KOPT-K1 (cell line): ENCODE measurements around the gene ARHGDIG.
"Not testable (repeated sequence)": the region's sequence is repeated elsewhere in the genome, so short reads cannot be mapped to it uniquely, and the experiment has no call there.

Experiments
- H3K27ac ChIP-seq: fragments of 200-600 bp; sonication (generic); 2 replicates; pipeline ENCODE4 v1.5.1; 2016; ENCODE audit warnings: antibody characterized with exemption, mild to moderate bottlenecking, low read depth, low read length; ENCODE audit not compliant: poor library complexity, severe bottlenecking
- H3K36me3 ChIP-seq: fragments of 200-600 bp; sonication (generic); 2 replicates; pipeline ENCODE4 v1.5.1; 2017; ENCODE audit warnings: antibody characterized with exemption, mild to moderate bottlenecking, low read length, moderate library complexity; ENCODE audit not compliant: insufficient read depth
- H3K9me3 ChIP-seq: fragments of 200-600 bp; sonication (generic); 2 replicates; pipeline ENCODE4 v1.5.1; 2017; ENCODE audit warnings: antibody characterized with exemption, low read length, mild to moderate bottlenecking; ENCODE audit not compliant: insufficient read depth, poor library complexity, severe bottlenecking

ARHGDIG gene

GRCh38 chr16:259226-259625 lies 21.2 kb upstream of the ARHGDIG start:
- H3K27ac ChIP-seq = no peak overlapping the region
- H3K36me3 ChIP-seq = peaks cover 26% of the 10 kb centered on the region; the same call in 1 of the 2 replicates
- no peaks in the 10 kb centered on the region for H3K9me3 ChIP-seq

DNA sequence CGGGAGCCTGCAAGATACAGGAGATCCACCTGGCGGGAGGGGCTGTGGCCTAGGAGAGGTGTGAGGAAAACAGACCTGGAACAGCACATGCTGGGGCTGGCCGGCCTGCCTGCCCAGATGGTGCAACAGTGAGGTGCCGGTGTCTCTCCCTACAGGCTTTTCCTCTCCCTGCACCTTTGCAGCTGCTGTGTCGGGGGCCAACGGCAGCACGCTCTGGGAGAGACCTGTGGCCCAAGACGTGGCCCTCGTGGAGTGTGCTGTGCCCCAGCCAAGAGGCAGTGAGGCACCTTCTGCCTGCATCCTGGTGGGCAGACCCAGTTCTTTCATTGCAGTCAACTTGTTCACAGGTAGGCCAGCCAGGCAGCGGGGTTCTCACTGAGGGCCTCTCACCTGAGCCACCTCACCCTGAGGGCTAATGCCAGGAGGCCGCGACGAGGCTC lies 20.6 kb upstream of the ARHGDIG start:
- no peak overlapping the region for H3K27ac ChIP-seq
- peaks cover 26% of the 10 kb centered on the region; the same call in 1 of the 2 replicates for H3K36me3 ChIP-seq
- H3K9me3 ChIP-seq = no peaks in the 10 kb centered on the region

DNA sequence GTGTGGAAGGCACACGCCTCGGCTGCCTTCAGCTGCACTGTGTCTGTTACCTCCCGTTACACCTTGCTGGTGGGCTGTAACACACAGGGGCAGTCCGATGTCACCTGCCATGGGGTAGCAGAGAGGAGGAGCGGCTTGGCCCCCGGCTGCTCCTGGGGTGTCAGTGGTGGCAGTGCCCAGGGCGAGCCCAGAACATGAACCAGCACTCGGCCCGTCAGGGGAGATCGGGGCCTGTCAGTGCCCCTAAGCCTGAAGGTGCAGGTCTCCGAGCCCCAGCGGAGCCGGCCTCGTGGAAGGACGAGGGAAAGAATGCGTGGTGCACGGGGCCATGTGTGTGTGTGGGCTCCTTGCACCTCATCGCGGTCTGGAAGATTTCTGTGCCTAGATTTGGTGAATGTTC lies 20.1 kb upstream of the ARHGDIG start:
- H3K27ac ChIP-seq = no peak overlapping the region
- no peaks in the 10 kb centered on the region for H3K9me3 ChIP-seq
- H3K36me3 ChIP-seq = peaks cover 29% of the 10 kb centered on the region; the same call in 1 of the 2 replicates

GRCh38 chr16:261031-261691 lies 19.2 kb upstream of the ARHGDIG start:
- H3K27ac ChIP-seq = no peak overlapping the region
- no peaks in the 10 kb centered on the region for H3K9me3 ChIP-seq
- peaks cover 25% of the 10 kb centered on the region; the same call in 1 of the 2 replicates for H3K36me3 ChIP-seq

GRCh38 chr16:262121-262745 lies 18.2 kb upstream of the ARHGDIG start:
- H3K27ac ChIP-seq = no peak overlapping the region
- H3K9me3 ChIP-seq = no peaks in the 10 kb centered on the region
- peaks cover 24% of the 10 kb centered on the region; the same call in 1 of the 2 replicates for H3K36me3 ChIP-seq

DNA sequence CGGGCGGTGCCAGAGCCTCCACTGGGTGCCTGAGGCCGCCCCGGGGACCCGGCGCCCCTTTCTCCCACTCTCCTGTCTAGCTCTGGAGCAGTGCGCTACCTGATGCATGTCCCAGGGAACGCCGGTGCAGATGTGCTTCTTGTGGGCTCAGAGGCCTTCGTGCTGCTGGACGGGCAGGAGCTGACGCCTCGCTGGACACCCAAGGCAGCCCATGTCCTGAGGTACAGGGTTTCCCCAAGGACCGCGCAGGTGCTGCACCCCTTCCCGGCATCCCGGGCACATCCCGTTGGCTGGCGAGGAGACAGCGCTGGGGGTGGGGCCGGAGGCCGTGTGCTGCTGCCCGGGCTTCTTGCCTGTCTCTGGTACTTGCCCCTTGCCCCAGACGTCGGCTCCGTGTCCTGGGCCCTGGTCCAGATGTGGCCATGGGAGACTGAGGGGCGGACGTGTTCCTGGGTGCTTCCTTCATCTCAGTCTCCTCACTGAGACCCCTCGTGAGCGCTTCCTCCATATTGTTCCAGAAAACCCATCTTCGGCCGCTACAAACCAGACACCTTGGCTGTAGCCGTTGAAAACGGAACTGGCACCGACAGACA lies 17.1 kb upstream of the ARHGDIG start:
- H3K9me3 ChIP-seq = no peaks in the 10 kb centered on the region
- peaks cover 24% of the 10 kb centered on the region; the same call in 1 of the 2 replicates for H3K36me3 ChIP-seq
- no peak overlapping the region for H3K27ac ChIP-seq

DNA sequence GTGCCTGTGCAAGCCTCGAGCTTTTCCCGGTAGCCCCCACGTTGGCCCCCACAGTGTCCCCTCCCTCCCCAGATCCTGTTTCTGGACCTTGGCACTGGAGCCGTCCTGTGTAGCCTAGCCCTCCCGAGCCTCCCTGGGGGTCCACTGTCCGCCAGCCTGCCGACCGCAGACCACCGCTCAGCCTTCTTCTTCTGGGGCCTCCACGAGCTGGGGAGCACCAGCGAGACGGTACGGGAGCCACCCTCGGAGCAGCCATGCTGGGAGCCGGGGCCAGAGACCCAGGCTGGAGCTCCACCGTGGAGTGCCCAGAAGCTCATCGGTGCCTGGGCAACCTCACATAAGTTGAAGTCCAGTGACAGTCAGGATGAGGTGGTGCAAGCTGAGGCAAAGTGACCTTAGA lies 16.4 kb upstream of the ARHGDIG start:
- Histone ChIP-seq H3K36me3 (peaks cover 24% of the 10 kb centered on the region; the same call in 1 of the 2 replicates), H3K27ac (no peak overlapping the region), H3K9me3 (no peaks in the 10 kb centered on the region)

- Histone ChIP-seq H3K9me3 (no peaks in the 10 kb centered on the region), H3K27ac (no peak overlapping the region), H3K36me3 (peaks cover 24% of the 10 kb centered on the region; the same call in 1 of the 2 replicates)
Observed at GRCh38 chr16:264440-264951, 15.9 kb upstream of the ARHGDIG start.

DNA sequence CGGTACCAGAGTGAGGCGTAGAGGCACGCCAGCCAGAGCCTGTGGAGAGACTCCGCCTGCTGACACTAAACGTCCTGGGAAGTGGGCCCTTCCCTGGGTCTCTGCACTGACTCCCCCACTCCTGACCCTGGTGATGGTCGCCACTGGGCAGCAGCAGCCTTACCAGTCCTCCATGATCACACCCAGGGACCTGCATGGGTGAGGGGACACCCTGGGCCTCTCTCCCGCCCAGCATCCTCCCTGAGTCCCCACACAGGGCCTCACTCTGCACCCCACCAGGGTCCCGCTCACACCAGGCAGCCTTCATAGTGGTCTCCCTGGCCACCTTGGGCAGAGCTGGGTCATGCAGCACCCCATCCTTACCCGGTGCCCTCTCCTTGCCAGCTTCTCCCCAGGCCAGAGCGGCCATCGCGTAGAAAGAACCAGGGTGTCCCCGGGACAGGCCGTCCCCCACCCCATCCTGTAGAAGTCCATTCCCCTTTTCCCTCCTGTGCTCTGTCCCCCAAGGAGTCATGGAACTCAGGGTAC lies 15.3 kb upstream of the ARHGDIG start:
- Histone ChIP-seq H3K27ac (no peak overlapping the region), H3K36me3 (peaks cover 24% of the 10 kb centered on the region; the same call in 1 of the 2 replicates), H3K9me3 (no peaks in the 10 kb centered on the region)

- H3K36me3 ChIP-seq = peaks cover 24% of the 10 kb centered on the region; the same call in 1 of the 2 replicates
- no peak overlapping the region for H3K27ac ChIP-seq
- H3K9me3 ChIP-seq = no peaks in the 10 kb centered on the region
Observed at GRCh38 chr16:265711-266110, 14.7 kb upstream of the ARHGDIG start.

- H3K36me3 ChIP-seq = peaks cover 20% of the 10 kb centered on the region; the same call in 1 of the 2 replicates
- no peaks in the 10 kb centered on the region for H3K9me3 ChIP-seq
- no peak overlapping the region for H3K27ac ChIP-seq
Observed at GRCh38 chr16:266258-267164, 13.9 kb upstream of the ARHGDIG start.

DNA sequence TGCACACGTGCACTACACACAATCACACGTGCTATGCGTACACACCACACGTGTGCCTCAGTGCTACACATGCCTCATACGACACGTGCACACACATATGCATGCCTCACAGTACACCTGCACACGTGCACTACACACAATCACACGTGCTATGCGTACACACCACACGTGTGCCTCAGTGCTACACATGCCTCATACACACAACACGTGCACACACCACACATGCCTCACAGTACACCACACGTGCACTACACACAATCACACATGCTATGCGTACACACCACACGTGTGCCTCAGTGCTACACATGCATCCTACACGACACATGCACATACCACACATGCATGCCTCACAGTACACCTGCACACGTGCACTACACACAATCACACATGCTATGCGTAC lies 12.8 kb upstream of the ARHGDIG start:
- H3K36me3 ChIP-seq = peaks cover 17% of the 10 kb centered on the region; the same call in 1 of the 2 replicates
- H3K9me3 ChIP-seq, H3K27ac ChIP-seq: not testable (repeated sequence)

DNA sequence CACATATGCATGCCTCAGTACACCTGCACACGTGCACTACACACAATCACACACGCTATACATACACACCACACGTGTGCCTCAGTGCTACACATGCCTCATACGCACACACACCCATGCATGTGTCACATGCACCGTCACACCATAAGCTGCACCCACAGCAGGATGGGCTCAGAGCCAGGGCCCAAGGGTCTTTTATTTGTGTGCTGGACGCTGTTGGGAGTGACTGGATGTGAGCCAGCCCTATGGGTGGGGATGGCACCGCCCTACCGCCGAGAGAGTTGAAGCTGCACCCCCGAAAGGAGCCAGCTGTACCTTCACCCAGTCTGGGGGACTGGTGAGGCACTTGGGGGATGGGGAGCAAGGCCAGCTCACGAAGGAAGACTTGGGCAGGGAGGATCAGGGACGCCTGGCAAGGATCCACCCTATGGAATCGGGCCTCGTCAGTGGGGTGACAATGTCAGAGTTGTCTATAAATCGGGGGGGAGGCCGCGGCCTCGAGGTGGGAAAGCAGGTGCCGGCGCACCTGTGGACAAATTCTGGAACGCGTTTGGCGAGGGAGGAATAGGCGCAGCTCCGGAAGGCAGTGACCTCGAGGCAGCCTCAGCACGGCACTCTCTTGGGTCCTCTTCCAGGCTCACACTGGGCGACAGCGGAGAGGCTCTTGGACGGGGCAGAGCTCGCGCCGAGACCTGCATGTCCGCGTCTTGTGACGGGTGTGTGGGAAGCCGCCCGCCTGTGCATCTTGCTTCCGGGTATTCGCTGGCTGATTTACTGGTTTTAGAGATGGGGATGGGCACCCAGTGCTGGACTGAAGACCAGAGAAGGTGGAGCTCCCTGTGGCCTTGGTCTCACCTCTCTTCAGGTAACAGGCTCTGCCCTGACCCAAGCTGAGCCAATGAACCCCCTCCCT lies 12.0 kb upstream of the ARHGDIG start:
- H3K9me3 ChIP-seq = no peaks in the 10 kb centered on the region
- peaks cover 17% of the 10 kb centered on the region; the same call in 1 of the 2 replicates for H3K36me3 ChIP-seq
- no peak overlapping the region for H3K27ac ChIP-seq
